Epidermal melanocyte (primary cell): ENCODE results near the gene GRIA3.
"Not testable (repeated sequence)": the region's sequence is repeated elsewhere in the genome, so short reads cannot be mapped to it uniquely, and the experiment has no call there.

Source experiments
- DNase-seq: peaks from one replicate; pipeline ENCODE4 v3.0.0; 2011; ENCODE audit warnings: low spot score; ENCODE audit not compliant: insufficient read length

Gene GRIA3

DNA sequence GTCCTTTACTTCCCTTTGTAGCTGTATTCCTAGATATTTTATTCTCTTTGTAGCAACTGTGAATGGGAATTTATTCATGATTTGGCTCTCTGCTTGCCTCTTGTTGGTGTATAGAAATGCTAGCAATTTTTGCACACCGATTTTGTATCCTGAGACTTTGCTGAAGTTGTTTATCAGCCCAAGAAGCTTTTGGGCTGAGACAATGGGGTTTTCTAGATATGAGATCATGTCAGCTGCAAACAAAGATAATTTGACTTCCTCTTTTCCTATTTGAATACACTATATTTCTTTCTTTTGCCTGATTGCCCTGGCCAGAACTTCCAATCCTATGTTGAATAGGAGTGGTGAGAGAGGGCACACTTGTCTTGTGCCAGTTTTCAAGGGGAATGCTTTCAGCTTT lies 346.6 kb downstream of the GRIA3 start:
- not testable (repeated sequence) for DNase-seq
